AML-193 (cell line): Measurements from ENCODE around the gene MYL7.
"Not testable (repeated sequence)": the region's sequence is repeated elsewhere in the genome, so short reads cannot be mapped to it uniquely, and the experiment has no call there.

Experiments
- DNase-seq, 2 experiments: peaks; one replicate each; lab custom pipeline; 2025; lab: John Stamatoyannopoulos, UW

MYL7 gene

GRCh38 chr7:44131173-44132029 is 9.7 kb downstream of the MYL7 start:
- no peak for DNase-seq

- DNase-seq = no peak
Measured at GRCh38 chr7:44128721-44129582, 12.2 kb downstream of the MYL7 start.

DNA sequence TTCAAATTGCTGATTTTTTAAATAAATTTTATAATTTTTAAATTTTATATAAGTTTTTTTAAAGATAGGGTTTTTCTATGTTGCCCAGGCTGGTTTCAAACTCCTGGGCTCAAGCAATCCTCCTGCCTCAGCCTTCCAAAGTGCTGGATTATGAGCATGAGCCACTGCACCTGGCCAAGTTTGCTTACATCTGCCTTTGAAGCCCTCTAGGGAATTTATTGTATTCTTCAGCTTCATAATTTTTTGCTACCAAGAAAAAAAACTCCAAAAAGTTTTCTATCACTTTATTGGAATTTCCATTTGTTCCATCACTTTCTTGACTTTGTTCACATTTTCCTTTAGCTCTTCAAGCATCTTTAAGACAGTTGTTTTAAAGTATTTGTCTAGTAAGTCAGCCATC is 14.0 kb downstream of the MYL7 start:
- DNase-seq = no peak

- DNase-seq = not testable (repeated sequence)
Measured at GRCh38 chr7:44126574-44126973, 14.6 kb downstream of the MYL7 start.

DNA sequence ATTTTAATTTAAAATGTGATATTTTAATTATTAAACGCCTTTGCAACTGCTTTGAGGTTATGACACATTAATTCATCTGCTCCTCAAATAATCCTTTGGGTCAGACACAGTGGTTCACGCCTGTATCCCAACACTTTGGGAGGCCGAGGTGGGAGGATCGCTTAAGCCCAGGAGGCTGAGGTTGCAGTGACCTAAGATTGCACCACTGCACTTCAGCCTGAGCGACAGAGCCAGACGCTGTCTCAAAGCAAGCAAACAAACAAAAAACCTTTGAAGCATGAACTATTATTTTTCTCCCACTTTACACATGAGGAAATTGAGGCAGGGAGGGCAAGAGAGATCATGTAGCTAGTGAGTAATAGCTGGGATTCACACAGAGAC is 16.3 kb downstream of the MYL7 start:
- DNase-seq = no peak

DNA sequence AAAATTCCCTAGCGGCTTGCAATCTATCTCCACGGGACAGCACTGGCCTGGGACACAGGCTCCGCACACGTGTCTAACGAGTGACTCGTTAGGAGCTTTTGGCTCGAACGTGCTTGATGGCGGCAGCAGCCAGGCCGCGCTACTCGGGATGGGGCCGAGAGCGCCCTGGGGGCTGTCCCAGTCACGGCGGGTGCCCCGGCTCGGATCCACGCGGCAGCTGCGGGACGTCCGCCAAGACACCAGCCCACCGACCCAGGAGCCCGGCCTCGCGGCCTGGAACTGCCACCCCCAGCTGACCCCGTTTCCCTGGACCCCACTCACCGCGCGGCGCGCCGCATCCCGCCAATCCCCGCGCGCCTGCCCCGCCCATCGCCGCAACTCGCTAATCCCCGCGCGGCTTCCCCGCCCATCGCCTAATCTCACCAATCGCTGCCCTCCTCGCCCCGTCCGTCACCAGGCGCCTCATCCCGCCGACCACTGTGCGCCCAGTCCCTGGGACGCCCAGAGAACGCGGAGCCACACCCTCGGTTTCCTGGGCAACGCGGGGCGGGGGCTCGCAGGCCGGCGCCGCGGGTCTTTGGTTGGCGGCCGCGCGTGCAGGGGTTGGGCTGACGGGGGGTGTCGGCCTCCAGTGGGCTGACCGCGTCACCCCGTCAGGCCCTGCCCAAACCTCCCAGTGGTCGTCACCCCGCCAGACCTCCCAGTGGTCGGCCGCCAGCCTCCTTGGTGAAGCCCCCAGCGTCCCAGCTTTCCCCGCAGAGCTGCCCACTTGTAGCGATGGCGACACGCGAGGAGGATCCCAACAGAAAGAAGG is 17.7 kb downstream of the MYL7 start, which contains the start of gene POLD2:
POLD2 (minus strand) TSS at position 359 of the 814 bp plus-strand sequence. CDS start 1,495 bp downstream, outside the sequence.
- peak; percentile 84 to 90 for DNase-seq

- DNase-seq = no peak
Measured at GRCh38 chr7:44122529-44122928, 18.6 kb downstream of the MYL7 start.

GRCh38 chr7:44121761-44122420 is 19.2 kb downstream of the MYL7 start:
- no peak for DNase-seq

- DNase-seq = no peak
Measured at GRCh38 chr7:44120395-44120794, 20.7 kb downstream of the MYL7 start.

- no peak for DNase-seq
Measured at GRCh38 chr7:44119829-44120380, 21.2 kb downstream of the MYL7 start.

- no peak for DNase-seq
Measured at GRCh38 chr7:44117801-44118429, 23.2 kb downstream of the MYL7 start.

DNA sequence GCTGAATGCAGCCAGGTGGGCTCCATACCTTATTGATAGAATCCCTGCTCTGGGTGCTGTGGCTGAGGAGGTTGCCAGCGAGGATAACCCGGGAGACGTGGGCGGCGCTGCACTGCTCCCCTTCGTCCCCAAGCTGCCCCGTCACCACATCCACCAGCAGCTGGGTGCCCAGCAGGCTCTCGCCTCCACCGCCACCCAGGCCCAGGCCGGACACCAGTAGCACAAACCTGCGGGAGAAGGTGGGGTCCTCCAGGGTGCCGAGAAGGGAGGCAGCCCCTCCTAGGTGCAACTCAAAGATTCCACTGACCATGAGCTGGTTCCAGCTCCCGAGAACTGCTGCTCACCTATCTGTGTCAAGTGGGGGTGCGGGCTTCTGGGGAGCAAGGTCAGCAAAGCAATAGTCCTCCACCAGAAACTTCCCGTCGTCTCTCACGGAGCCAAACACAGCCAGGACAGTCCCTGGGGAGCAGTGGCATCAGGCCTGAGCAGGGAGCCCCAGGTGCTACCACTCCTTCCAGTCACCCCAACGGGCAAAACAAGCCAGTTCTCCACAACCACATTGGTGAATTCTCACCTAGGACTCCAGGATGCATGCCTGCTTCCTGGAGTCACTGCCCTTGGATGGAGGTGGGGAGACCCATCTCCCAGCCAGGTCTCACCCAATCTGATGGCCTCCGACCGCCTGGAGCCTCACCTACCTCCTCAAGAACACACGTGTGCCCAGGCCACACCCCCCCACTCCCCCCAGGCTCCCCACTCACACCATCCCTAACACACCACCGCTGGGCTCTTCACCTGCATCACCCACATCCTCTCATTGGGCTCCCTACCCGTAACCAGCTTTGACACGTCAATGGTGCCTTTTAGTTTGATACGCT is 24.1 kb downstream of the MYL7 start:
- DNase-seq = no peak

DNA sequence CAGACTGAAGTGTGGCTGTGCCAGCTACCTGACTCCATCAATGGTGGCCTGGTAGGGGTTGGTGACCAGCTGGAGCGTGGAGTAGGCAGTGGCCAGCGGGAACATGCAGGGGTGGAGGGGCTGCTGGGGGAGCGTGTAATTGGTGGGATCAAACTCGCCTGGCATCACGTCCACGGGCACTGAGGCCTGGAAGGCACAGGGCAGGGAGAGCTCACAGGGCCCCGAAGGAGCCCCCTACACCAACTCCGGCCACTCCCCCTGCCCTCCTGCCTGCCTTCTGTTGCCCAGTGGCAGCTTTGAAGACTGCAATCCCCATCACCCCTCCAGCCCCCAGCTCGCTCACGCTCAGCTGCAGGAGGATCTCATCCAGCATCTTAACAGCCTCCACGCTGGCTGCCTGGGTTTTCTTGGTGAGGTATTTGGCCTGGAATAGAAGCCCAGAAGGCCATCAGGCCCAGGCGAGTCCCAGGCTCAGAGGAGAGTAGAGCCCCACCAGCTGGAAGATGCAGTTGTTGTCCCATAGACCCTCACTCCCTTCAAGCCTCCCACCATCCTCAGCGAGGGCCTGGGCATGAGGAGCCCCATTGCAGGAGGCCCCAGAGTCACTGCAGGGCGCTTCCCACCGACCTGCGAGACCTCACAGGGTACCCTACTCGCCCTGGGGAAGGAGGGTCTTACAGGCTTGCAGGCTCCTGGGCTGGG is 24.9 kb downstream of the MYL7 start:
- DNase-seq = no peak

DNA sequence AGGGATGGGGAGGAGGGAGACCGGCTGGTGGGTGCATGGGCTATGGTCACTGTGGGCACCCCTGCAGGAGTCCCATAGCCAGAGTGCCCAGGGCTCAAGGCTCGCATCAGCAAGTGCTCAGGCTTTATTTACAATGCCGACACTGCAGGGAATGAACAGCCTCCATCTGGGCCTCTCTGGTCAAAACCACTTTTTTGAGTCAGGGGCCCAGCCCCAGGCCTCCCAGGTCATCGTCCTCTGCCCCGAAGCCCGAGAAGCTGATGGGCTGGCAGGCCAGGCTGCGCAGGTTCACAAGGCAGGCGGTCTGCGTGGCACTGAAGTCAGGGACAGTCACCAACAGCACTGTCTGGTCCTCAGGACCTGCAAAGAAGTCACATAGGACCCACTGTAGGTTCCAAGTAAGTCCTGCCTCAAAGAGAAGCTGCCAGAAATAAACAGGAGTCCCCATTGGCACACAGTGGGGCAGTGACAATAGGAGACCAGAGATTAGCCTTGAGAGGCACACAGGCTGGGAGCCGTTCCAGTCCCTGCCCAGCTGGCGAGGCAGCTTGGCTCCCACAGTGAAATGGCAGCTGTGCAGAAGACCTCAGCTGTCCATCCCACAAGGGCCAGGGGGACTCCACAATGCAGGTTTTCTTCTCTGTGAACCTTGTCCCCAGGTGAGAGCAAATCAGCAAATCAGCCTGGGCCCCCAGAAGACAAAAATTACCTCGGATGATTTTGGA is 26.4 kb downstream of the MYL7 start:
- no peak for DNase-seq

- DNase-seq = no peak
Measured at GRCh38 chr7:44113764-44114354, 27.3 kb downstream of the MYL7 start.

GRCh38 chr7:44112997-44113763 is 28.0 kb downstream of the MYL7 start:
- no peak for DNase-seq
